ENCODE results near the gene MIDN. TPM values are rescaled to one million over a fixed set of nuclear protein-coding genes. Genes with fewer than 3 reads are reported as not detected.
A peak's percentile ranks its signal among the peaks of the same experiment; 100 is the strongest.

Gene MIDN
- total RNA-seq, 6 donors from 2014 or later, result 33.5 to 176 (median 75.9) TPM

DNA sequence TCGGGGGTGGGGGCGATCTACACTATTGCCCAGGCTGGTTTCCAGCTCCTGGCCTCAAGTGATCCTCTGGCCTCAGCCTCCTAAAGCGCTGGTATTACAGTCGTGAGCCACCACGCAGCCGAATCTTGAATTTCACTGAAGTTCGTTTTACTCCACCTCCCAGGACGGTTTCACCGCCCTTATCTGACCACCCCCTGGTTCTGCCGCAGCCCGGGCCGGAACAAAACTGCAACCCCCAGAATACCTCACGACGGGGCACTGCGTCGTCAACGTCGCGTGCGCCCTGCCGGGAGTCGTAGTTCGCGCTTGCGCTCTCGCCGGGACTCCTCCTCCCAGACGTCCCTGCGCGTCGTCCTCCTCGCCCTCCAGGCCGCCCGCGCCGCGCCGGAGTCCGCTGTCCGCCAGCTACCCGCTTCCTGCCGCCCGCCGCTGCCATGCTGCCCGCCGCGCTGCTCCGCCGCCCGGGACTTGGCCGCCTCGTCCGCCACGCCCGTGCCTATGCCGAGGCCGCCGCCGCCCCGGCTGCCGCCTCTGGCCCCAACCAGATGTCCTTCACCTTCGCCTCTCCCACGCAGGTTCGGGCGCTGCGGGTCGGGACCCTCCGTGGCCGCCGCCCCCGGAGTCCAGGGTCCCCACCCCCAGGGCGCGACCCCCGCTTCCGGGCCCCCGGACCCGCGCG, 6.8 kb upstream of the MIDN start, which contains the start of gene ATP5F1D:
Gene ATP5F1D (plus strand): TSS at position 335 of the 679 bp plus-strand sequence. CDS start 100 bp downstream, at position 435.
- peaks cover 0 to 9% (median 3%) of the 10 kb centered on the region in 4 donors for H3K27me3 ChIP-seq
- peak within 1 kb of the TSS; percentile 63 to 94 (median 90) for H3K4me3 ChIP-seq
- peaks cover 71 to 91% (median 78%) of the 10 kb centered on the region in 4 donors for H3K4me1 ChIP-seq
- peak; percentile 83 to 86 for ATAC-seq (ENCODE audit: low FRiP score in 2 of 2)
- H3K27ac ChIP-seq, result peak within 1 kb of the TSS; percentile 77 to 100 (median 88)
- 0 to 1% methylated on average over 32 to 55 of the region's 79 CpGs for WGBS, 2 donors
- DNase-seq, result peak; percentile 96 to 97
- TF ChIP-seq CTCF (IDR thresholded peaks at IDR 0.05) (peak in 4 of 6 experiments; percentile 7 to 36 (median 20)), POLR2A (IDR thresholded peaks at IDR 0.05) (peak in 2 of 4 donors; percentile 26 to 81), EP300 (IDR thresholded peaks at IDR 0.05) (peak in 1 of 4 donors; percentile 57), POLR2AphosphoS5 (IDR thresholded peaks at IDR 0.05) (peak; percentile 72 to 89)
- H3K36me3 ChIP-seq, result peaks cover 0 to 5% (median 1%) of the 10 kb centered on the region in 4 donors
- H3K9me3 ChIP-seq, result no peaks in the 10 kb centered on the region

DNA sequence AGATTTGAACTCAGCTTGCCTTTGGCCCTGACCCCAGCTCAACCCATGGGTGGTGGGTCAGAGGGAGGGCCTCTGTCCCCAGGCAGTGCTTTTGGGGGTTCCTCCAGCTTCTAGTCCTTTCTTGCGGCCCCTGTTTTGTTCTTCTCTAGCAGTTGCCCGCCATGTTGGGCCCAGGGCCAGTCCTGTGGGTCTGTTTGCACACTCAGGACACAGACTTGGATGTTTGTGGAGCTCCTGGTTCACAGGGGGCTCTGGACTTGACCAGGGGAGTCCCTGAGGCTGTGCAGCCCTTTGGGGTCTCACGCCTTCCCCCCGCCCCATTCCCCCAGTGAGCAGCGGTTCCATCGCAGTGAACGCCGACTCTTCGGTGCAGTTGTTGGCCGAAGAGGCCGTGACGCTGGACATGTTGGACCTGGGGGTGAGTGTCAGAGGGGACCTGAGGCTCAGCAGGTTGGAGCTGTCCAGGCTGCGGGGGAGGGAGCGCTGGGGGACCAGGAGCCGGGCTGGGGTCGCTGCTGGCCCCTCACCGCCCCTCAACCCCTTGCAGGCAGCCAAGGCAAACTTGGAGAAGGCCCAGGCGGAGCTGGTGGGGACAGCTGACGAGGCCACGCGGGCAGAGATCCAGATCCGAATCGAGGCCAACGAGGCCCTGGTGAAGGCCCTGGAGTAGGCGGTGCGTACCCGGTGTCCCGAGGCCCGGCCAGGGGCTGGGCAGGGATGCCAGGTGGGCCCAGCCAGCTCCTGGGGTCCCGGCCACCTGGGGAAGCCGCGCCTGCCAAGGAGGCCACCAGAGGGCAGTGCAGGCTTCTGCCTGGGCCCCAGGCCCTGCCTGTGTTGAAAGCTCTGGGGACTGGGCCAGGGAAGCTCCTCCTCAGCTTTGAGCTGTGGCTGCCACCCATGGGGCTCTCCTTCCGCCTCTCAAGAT, 4.4 kb upstream of the MIDN start:
- 51 to 53% methylated on average over 24 to 31 of the region's 33 CpGs for WGBS, 2 donors
- Histone ChIP-seq H3K27ac (peak overlapping the region; percentile 84 to 100 (median 90)), H3K4me3 (peak overlapping the region in 3 of 4 donors; percentile 1 to 39 (median 27)), H3K9me3 (no peaks in the 10 kb centered on the region), H3K36me3 (peaks cover 0 to 5% (median 1%) of the 10 kb centered on the region in 4 donors), H3K4me1 (peaks cover 71 to 80% (median 75%) of the 10 kb centered on the region in 4 donors), H3K27me3 (no peaks in the 10 kb centered on the region)
- DNase-seq (peak; percentile 93 to 94), ATAC-seq (ENCODE audit: low FRiP score in 2 of 2) (peak; percentile 57 to 88)
- TF ChIP-seq EP300 (IDR thresholded peaks at IDR 0.05), result no peak
- peak; percentile 91 to 99 (median 98) for TF ChIP-seq CTCF (IDR thresholded peaks at IDR 0.05)
- TF ChIP-seq POLR2A (IDR thresholded peaks at IDR 0.05), result no peak
- peak; percentile 24 to 56 for TF ChIP-seq POLR2AphosphoS5 (IDR thresholded peaks at IDR 0.05)

DNA sequence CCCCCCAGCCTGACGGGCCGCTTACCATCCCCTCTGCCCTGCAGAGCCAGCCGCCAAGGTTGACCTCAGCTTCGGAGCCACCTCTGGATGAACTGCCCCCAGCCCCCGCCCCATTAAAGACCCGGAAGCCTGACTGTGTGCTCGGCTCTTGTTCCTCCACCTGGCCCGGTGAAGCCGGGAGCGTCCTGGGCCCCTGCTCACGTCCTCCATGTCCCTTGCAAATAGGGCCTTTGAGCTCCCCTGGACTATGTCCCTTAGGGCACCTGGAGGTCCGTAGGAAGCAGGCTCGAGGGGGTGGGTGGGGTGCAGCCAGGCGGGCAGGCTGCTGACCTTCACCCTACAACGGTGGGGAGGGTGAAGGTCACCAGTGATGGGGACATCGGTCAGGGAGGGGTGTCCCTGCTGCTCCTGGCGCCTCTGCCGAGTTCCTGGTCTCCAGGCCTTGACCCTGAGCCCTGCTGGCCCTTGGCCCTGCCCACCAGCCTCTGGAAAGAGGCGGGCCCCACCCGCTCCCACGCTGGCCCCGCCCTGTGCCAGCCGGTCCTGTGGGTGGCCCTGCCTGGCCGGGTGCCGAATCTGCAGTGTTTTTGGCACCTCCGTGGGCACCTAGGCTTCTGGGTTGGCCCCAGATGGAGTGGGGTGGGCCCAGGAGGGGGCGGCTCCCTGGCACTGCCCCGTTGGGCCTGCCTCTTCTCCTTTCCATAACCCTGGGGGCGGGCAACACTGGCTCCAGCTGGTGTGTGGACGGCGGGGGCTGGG, 3.5 kb upstream of the MIDN start:
- 16% methylated on average over 24 of the region's 31 CpGs; no CpG with 5 or more reads in 1 of the 2 donors for WGBS, 2 donors
- H3K4me1 ChIP-seq, result peaks cover 71 to 77% (median 73%) of the 10 kb centered on the region in 4 donors
- peak overlapping the region in 3 of 4 donors; percentile 1 to 39 (median 27) for H3K4me3 ChIP-seq
- DNase-seq (peak; percentile 86 to 93), ATAC-seq (ENCODE audit: low FRiP score in 2 of 2) (peak in 1 of 2 donors; percentile 39)
- no peaks in the 10 kb centered on the region for H3K27me3 ChIP-seq
- H3K9me3 ChIP-seq, result no peaks in the 10 kb centered on the region
- peaks cover 0 to 5% (median 2%) of the 10 kb centered on the region in 4 donors for H3K36me3 ChIP-seq
- peak overlapping the region; percentile 84 to 100 (median 90) for H3K27ac ChIP-seq
- TF ChIP-seq EP300 (IDR thresholded peaks at IDR 0.05) (no peak), POLR2A (IDR thresholded peaks at IDR 0.05) (peak in 1 of 4 donors; percentile 38), POLR2AphosphoS5 (IDR thresholded peaks at IDR 0.05) (peak; percentile 8 to 25)

DNA sequence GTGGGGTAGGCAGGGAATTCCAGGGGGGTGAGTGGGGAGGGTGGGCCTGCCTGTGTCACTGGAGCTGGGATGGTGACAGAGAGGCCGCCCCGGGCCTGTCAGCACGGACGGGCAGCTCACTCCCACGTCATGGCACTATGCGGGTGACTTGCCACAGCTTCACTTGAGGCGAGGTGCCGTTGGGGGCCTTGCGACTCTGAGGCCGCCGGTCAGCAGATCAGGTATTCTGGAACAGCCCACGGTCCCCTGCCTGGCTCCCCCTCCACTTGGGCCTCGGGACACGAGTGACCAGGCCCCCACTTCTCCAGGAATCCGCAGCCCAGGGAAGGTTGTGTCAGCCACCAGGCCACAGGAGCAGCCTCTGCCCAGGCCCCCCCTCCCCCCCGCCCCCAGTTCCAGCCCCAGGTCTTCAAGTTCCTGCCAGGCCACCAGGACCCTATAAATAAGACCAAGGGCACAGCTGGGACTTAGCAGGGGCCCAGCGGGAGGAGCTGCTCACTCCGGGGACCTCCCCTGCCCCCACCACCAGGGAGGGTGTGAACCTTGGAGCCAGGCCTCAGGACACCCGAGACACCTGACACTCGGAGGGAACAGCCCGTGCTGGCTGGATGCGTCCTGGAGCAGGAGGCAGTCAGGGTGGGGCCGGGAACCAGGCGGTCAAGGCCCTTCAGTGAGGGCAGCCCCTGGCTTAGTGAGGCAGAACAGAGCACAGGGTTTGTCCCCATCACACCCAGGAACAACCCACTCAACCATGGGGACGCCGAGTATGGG, 2.7 kb upstream of the MIDN start:
- WGBS, 2 donors, result 60 to 71% methylated on average over 2 to 25 of the region's 26 CpGs
- TF ChIP-seq EP300 (IDR thresholded peaks at IDR 0.05), result peak in 1 of 4 donors; percentile 57
- peak in 1 of 4 donors; percentile 27 for TF ChIP-seq POLR2A (IDR thresholded peaks at IDR 0.05)
- TF ChIP-seq CTCF (IDR thresholded peaks at IDR 0.05), result no peak
- peak; percentile 30 to 81 for TF ChIP-seq POLR2AphosphoS5 (IDR thresholded peaks at IDR 0.05)
- DNase-seq (peak; percentile 79 to 88), ATAC-seq (ENCODE audit: low FRiP score in 2 of 2) (no peak)
- Histone ChIP-seq H3K27ac (peak overlapping the region; percentile 84 to 100 (median 90)), H3K36me3 (peaks cover 0 to 11% (median 5%) of the 10 kb centered on the region in 4 donors), H3K4me1 (peaks cover 64 to 69% (median 67%) of the 10 kb centered on the region in 4 donors), H3K9me3 (no peaks in the 10 kb centered on the region), H3K27me3 (no peaks in the 10 kb centered on the region), H3K4me3 (peak overlapping the region in 2 of 4 donors; percentile 27 to 39)

All from upper lobe of left lung (tissue), 6 donors.